HTR-8/SVneo (cell line): ENCODE data around the gene KRTAP26-1.

Source experiments
- DNase-seq: peaks from one replicate; pipeline ENCODE4 v3.0.0; 2011; ENCODE audit warnings: low spot score, mixed read lengths; ENCODE audit not compliant: insufficient read length
- FAIRE-seq: peaks from 2 replicates; lab custom pipeline; 2011; peaks lifted over from hg19 to GRCh38; lab: Jason Lieb, UNC

KRTAP26-1 gene

DNA sequence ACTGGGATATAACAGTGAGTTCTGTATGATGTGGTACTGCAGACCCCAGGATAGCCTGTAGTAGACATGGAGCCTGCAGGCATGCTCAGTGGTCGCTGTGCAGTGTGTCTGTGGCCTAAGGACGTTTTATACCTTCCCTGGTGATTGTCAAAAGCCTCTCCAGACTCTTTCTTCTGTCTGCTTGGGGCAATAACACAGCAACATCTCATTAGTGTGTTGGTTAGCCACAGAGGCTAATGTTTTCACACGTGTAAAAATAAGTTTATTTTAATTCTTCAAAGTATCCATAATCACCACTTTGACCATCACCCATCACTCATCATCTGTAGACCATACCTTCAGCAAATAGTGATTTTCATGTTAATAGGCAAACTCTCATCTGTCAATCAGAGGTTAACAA lies 37.3 kb downstream of the KRTAP26-1 start, which contains the start of gene KRTAP24-1:
KRTAP24-1 (minus strand) TSS at position 101 of the 400 bp plus-strand sequence; CDS start at position 83, 18 bp downstream.
- no peak for DNase-seq
- no peak for FAIRE-seq

DNA sequence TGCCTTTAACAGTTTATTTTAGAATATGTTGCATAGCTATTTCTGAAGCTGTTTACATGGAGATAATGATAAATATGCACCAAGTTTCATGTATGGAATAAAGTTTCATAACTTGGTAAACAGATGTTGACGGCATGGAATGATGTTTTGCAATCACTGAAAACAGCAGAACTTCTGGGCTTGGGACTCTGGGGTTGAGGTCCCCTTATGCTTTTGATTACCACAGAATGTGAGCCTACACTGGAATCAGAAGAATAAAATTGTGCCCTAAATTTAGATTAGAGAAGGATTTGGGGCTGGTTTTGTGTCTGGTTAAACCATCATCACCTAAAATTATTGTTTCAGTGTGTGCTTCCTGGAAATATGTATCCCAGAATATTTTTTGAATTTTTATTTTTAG lies 48.5 kb downstream of the KRTAP26-1 start:
- FAIRE-seq (no peak), DNase-seq (no peak)

- FAIRE-seq (no peak), DNase-seq (no peak)
Measured at GRCh38 chr21:30271156-30271555, 49.0 kb downstream of the KRTAP26-1 start.

GRCh38 chr21:30269803-30270530 lies 50.1 kb downstream of the KRTAP26-1 start:
- DNase-seq, result no peak
- FAIRE-seq, result no peak
